HG02623 (cell line): ENCODE data around the gene FTHL17.
A peak's percentile ranks its signal among the peaks of the same experiment; 100 is the strongest.

Experiments
- ATAC-seq: cut with Tn5 transposase; IDR thresholded peaks from one replicate; pipeline ENCODE4 v1.9.1; 2021; ENCODE audit warnings: moderate library complexity; ENCODE audit not compliant: unreplicated experiment

Gene FTHL17

GRCh38 chrX:31039327-31039711 lies 32.5 kb downstream of the FTHL17 start:
- ATAC-seq = peak; percentile 23

DNA sequence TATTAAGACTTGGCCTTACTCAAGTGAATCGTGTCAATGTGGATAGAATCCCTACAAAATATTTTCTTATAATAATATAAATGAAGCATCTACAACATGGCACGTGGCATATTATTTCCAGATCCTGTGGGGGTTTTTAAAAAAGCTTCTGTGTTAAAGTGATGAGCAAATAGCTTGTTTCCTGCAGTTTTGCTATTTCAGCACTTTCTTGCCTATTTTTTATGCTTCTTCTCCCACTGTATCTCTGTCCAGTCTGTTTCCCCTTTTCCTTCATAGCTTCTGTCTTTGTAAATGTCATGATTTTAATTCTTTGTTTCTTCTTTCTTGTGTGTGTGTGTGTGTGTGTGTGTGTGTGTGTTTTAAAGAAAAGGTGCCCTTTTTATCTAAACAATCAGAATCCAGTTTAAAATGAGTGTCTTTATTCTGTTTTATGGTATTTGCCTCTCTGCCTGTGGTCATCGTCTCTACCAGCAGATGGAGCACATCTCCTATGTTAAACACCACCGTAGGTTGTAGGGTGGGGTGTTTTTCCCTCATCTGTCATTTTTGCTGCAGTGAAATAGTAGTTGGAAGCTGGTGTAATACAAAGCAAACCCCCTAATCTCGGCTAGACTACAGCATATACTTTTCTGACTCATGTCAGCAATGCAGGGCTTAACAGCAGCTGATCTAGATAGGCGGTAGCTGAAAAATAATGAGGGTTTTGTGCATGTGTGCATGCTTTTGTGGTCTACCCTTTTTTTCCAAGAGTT lies 33.1 kb downstream of the FTHL17 start:
- peak; percentile 48 for ATAC-seq

DNA sequence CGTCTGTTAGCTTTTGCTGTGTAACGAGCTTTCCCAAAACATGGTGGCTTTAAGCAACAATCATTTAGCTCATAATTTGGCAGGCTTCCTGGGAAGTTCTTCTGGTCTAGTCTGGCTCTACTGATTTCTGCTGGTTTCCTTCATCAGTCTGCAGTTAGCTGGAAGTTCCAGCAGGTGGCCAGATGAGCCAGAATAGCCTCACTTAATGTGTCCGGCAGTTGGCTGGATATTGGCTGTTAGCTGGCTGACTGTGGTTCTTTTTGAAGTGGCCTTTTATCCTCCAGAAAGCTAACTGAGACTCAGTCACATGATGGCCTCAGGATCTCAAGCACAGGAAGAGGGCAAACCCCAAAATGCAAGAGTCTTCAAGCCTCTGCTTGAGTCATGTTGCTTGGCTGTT lies 34.9 kb downstream of the FTHL17 start:
- peak; percentile 73 for ATAC-seq

GRCh38 chrX:31027351-31027750 lies 44.5 kb downstream of the FTHL17 start:
- no peak for ATAC-seq

DNA sequence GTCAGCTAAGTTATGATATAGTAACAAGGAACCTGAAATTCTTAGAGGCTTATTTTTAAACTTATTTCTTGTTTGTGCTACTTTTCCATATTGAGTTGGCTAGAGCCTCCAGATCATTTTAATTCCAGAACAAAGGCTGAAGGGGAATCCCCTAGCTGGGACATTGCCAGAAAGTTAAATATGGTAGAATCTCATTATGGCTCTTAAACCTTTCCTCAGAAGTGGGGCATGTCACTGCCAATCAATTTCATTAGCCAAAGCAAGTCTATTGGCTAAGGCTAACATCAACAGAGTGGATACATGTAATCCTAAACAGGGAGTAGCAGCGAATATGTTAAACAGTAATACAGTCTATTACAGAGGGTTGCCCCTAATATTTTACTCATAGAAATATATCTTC lies 47.0 kb downstream of the FTHL17 start:
- no peak for ATAC-seq

DNA sequence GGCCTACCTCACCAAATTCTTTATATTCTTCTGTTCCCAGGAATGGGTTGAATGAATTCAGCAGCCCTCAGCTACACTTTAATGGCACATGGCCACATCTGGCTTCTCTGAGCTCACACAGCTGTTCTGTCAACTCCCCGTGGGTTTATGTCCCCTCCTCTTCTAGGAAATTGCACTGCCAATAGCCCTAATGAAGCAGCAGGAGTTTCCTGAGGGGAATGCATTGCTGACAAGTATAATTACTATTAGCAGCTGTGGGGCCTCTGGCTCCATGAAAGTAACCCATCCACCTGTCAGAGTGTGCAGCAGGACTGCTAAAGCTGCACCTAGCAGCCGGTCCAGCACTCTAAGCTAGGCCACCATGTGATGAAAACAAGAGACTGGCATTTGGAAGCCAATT lies 50.3 kb downstream of the FTHL17 start:
- ATAC-seq = no peak
